Heart left ventricle (tissue), 16 donors: Measurements from ENCODE around the gene KRT20. TPM values are rescaled to one million over a fixed set of nuclear protein-coding genes. Genes with fewer than 3 reads are reported as not detected.

Experiments used
- ATAC-seq, 4 donors: fragments of 200-7000 bp; cut with Tn5 transposase; one replicate each; pipeline ENCODE4 v1.9.1; 2020 to 2022; ENCODE audit warnings: moderate library complexity in 4 of 4, mild to moderate bottlenecking in 3 of 4, moderate number of reproducible peaks in 1 of 4
- DNase-seq, 5 donors: peaks; one replicate each; pipeline ENCODE4 v3.0.0-alpha.2; 2020
- H3K27ac ChIP-seq, 12 donors: fragments of 200-600 bp; sonication (generic) in 4 of 12; one replicate each; pipeline versions ENCODE4 v1.5.0 to v1.8.0; 2016 to 2022; ENCODE audit warnings: mild to moderate bottlenecking in 2 of 12
- H3K27me3 ChIP-seq, 9 donors: fragments of 200-600 bp; sonication (generic) in 2 of 9; one replicate each; pipeline versions ENCODE4 v1.5.1 to v1.8.0; 2016 to 2022; ENCODE audit warnings: mild to moderate bottlenecking in 3 of 9
- H3K36me3 ChIP-seq, 9 donors: fragments of 200-600 bp; sonication (generic) in 2 of 9; one replicate each; pipeline versions ENCODE4 v1.5.0 to v1.8.0; 2018 to 2022; ENCODE audit warnings: mild to moderate bottlenecking in 2 of 9
- H3K4me1 ChIP-seq, 12 donors: fragments of 200-600 bp; sonication (generic) in 4 of 12; one replicate each; pipeline versions ENCODE4 v1.5.0 to v1.8.0; 2016 to 2022; ENCODE audit warnings: mild to moderate bottlenecking in 3 of 12
- H3K4me3 ChIP-seq, 12 donors: fragments of 200-600 bp; sonication (generic) in 4 of 12; one replicate each; pipeline versions ENCODE4 v1.5.0 to v1.8.0; 2017 to 2022; ENCODE audit warnings: mild to moderate bottlenecking in 9 of 12, moderate library complexity in 4 of 12
- H3K9me3 ChIP-seq, 12 donors: fragments of 200-600 bp; sonication (generic) in 4 of 12; one replicate each; pipeline versions ENCODE4 v1.5.0 to v1.8.0; 2016 to 2022; ENCODE audit warnings: mild to moderate bottlenecking in 1 of 12
- POLR2A ChIP-seq, 2 donors: fragments of 450-650 bp; IDR thresholded peaks; one replicate each; pipeline ENCODE4 v1.6.1; 2017; ENCODE audit warnings: antibody characterized with exemption in 2 of 2, mild to moderate bottlenecking in 2 of 2, moderate library complexity in 2 of 2
- WGBS, 4 donors: extraction: QIAGEN DNeasy Blood & Tissue Kit in 2 of 4; methylation state at CpG; one replicate each; pipeline versions ENCODE4 v1.1.5 to v1.1.7; 2013 to 2018; 5-methylcytosine and 5-hydroxymethylcytosine counted together
- intact Hi-C, 10 donors: fragments of 100-400 bp; cut with DNase I; formaldehyde crosslinking; loops; one replicate each; pipeline versions ENCODE4 v1.11.1 to v1.14.2; 2022
- polyA plus RNA-seq, 2 donors: library from polyadenylated mRNA; stranded (reverse); fragments of 200-250 nt; gene quantifications; one replicate each; pipeline ENCODE4 v1.2.3, GENCODE V29; 2013
- total RNA-seq, 9 donors: library from RNA; depleted of rRNA in 2 of 9; stranded (reverse); fragments of >200 nt in 2 of 9; fragmentation: NEBNext Ultra II Directional in 3 of 9; extraction: Animal tissue kit (Norgen Biotek cat#: 25700) in 3 of 9; gene quantifications; one replicate each; pipeline versions ENCODE4 v1.1.0 to v1.2.4, GENCODE V29; 2016 to 2023
- TF ChIP-seq, protein P1 (sequence below), 12 donors: fragments of 200-600 bp; sonication (generic) in 4 of 12; IDR thresholded peaks; one replicate each; pipeline versions ENCODE4 v1.5.0 to v1.8.0; 2018 to 2022; ENCODE audit warnings: antibody characterized with exemption in 12 of 12, mild to moderate bottlenecking in 5 of 12
- donor health status: ischemic (EF 13 %, LVEDD 7.1; RV severe dilation, severe dysfunction).
- donor health status: healthy with polysubstance abuse.
- donor health status: DM: no; HTN: yes; CAD: no.
- donor health status: DM: no; HTN: no; CAD: no.
- donor health status: ischemic (EF 25% LVEDD 6.9; RV normal size, moderate dysfunction).
- donor health status: ischemic (EF 25% LVEDD 5.7; RV mildly dilated, moderate dysfunction).
- donor health status: healthy.
- donor health status: DM: yes; HTN: yes; CAD: no.
- donor health status: ischemic (EF 35%, LVEDD 5.7; RV mildly dilated, moderate dysfunction).
- donor health status: nonischemic (EF 11% LVEDD 7.7; RV severe dilation, severe dysfunction).
- donor health status: DM: yes; HTN: yes; CAD: no.
- donor health status: PGD.
- donor health status: ischemic (EF 29% LVEDD 5.4; RV normal size, mild dysfunction).
- donor health status: nonischemic (EF 23%, LVEDD 6.1; RV moderate dilation, normal function).

The KRT20 gene
- total and polyA plus RNA-seq, 11 donors, result 0.12 TPM; not detected in 10

GRCh38 chr17:40906613-40907012 is 21.6 kb upstream of the KRT20 start:
- no peak for ATAC-seq

GRCh38 chr17:40905370-40905769 is 20.3 kb upstream of the KRT20 start:
- ATAC-seq (no peak), DNase-seq (no peak)
- no peak overlapping the region for H3K27ac ChIP-seq
- H3K27me3 ChIP-seq, result peaks cover 0 to 29% (median 7%) of the 10 kb centered on the region in 9 donors
- H3K4me1 ChIP-seq, result peaks cover 0 to 5% (median 0%) of the 10 kb centered on the region in 12 donors
- H3K9me3 ChIP-seq, result no peaks in the 10 kb centered on the region
- intact Hi-C loops, result loop anchor here (5.0 to 10.0 kb wide), 12 partner anchors 91 to 762 kb away; no protein-coding TSS in a partner anchor
- H3K4me3 ChIP-seq, result no peak overlapping the region
- no peaks in the 10 kb centered on the region for H3K36me3 ChIP-seq
- TF ChIP-seq, protein P1, sequence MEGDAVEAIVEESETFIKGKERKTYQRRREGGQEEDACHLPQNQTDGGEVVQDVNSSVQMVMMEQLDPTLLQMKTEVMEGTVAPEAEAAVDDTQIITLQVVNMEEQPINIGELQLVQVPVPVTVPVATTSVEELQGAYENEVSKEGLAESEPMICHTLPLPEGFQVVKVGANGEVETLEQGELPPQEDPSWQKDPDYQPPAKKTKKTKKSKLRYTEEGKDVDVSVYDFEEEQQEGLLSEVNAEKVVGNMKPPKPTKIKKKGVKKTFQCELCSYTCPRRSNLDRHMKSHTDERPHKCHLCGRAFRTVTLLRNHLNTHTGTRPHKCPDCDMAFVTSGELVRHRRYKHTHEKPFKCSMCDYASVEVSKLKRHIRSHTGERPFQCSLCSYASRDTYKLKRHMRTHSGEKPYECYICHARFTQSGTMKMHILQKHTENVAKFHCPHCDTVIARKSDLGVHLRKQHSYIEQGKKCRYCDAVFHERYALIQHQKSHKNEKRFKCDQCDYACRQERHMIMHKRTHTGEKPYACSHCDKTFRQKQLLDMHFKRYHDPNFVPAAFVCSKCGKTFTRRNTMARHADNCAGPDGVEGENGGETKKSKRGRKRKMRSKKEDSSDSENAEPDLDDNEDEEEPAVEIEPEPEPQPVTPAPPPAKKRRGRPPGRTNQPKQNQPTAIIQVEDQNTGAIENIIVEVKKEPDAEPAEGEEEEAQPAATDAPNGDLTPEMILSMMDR (IDR thresholded peaks at IDR 0.05), result no peak
- no peak for TF ChIP-seq POLR2A (IDR thresholded peaks at IDR 0.05)
- 89 to 91% (median 90%) methylated on average over 5 of the region's 5 CpGs for WGBS, 4 donors

More at GRCh38 chr17:40906613-40907012, 21.6 kb upstream of the KRT20 start:
- Histone ChIP-seq H3K36me3 (no peaks in the 10 kb centered on the region), H3K4me1 (peaks cover 0 to 5% (median 0%) of the 10 kb centered on the region in 12 donors), H3K4me3 (no peak overlapping the region), H3K9me3 (no peaks in the 10 kb centered on the region), H3K27ac (no peak overlapping the region), H3K27me3 (peaks cover 0 to 23% (median 7%) of the 10 kb centered on the region in 9 donors)
- no peak for DNase-seq
- WGBS, 4 donors, result 83 to 89% (median 85%) methylated on average over 4 of the region's 4 CpGs
- intact Hi-C loops, result loop anchor here (2.0 to 10.0 kb wide), 13 partner anchors 92 to 761 kb away; no protein-coding TSS in a partner anchor
- TF ChIP-seq, protein P1 (IDR thresholded peaks at IDR 0.05), result no peak
- no peak for TF ChIP-seq POLR2A (IDR thresholded peaks at IDR 0.05)

- WGBS, 4 donors, result 72 to 82% (median 75%) methylated on average over 12 of the region's 12 CpGs
- no peak for TF ChIP-seq POLR2A (IDR thresholded peaks at IDR 0.05)
- TF ChIP-seq, protein P1 (IDR thresholded peaks at IDR 0.05), result no peak
- H3K4me1 ChIP-seq, result no peaks in the 10 kb centered on the region
- H3K4me3 ChIP-seq, result no peak overlapping the region
- DNase-seq, result no peak
- H3K36me3 ChIP-seq, result no peaks in the 10 kb centered on the region
- no peak for ATAC-seq
- H3K27me3 ChIP-seq, result peaks cover 0 to 26% (median 7%) of the 10 kb centered on the region in 9 donors
- no peaks in the 10 kb centered on the region for H3K9me3 ChIP-seq
- intact Hi-C loops, result loop anchor here in 5 of 10 donors (10.0 kb wide), 5 partner anchors 88 to 642 kb away; no protein-coding TSS in a partner anchor
- no peak overlapping the region for H3K27ac ChIP-seq
Observed at GRCh38 chr17:40903129-40903847, 18.2 kb upstream of the KRT20 start.

- Histone ChIP-seq H3K9me3 (no peaks in the 10 kb centered on the region), H3K4me3 (no peak overlapping the region), H3K36me3 (no peaks in the 10 kb centered on the region), H3K4me1 (no peaks in the 10 kb centered on the region), H3K27ac (no peak overlapping the region), H3K27me3 (peaks cover 0 to 25% (median 3%) of the 10 kb centered on the region in 9 donors)
- no peak for ATAC-seq
- TF ChIP-seq, protein P1 (IDR thresholded peaks at IDR 0.05), result no peak
- no peak for TF ChIP-seq POLR2A (IDR thresholded peaks at IDR 0.05)
- intact Hi-C loops, result loop anchor here in 5 of 10 donors (10.0 kb wide), 5 partner anchors 88 to 642 kb away; no protein-coding TSS in a partner anchor
- WGBS, 4 donors, result 80 to 85% (median 84%) methylated on average over 4 of the region's 4 CpGs
- DNase-seq, result no peak
Observed at GRCh38 chr17:40902498-40902897, 17.5 kb upstream of the KRT20 start.
